NCI-H69 (cell line): ENCODE measurements around the gene CEP126.

Experiments
- DNase-seq: peaks from one replicate; lab custom pipeline; 2025; lab: John Stamatoyannopoulos, UW

The CEP126 gene

GRCh38 chr11:101914738-101915426 is at the start of gene CEP126:
Gene CEP126, plus strand, starts transcription at chr11:101915010. Its CDS starts 275 bp downstream, at chr11:101915285.
- peak; percentile 90 for DNase-seq

- no peak for DNase-seq
These were observed 48.0 kb upstream of the CEP126 start for GRCh38 chr11:101866619-101867491.

- no peak for DNase-seq
These were observed 46.9 kb upstream of the CEP126 start for GRCh38 chr11:101867951-101868350.

GRCh38 chr11:101870510-101870909 is 44.3 kb upstream of the CEP126 start:
- DNase-seq: no peak

GRCh38 chr11:101872171-101872882 is 42.5 kb upstream of the CEP126 start:
- DNase-seq: no peak

- DNase-seq: peak; percentile 20
These were observed 34.6 kb upstream of the CEP126 start for GRCh38 chr11:101880222-101880621.

GRCh38 chr11:101881586-101881985 is 33.2 kb upstream of the CEP126 start:
- no peak for DNase-seq

- no peak for DNase-seq
These were observed 29.2 kb upstream of the CEP126 start for GRCh38 chr11:101885631-101886030.

- DNase-seq: no peak
These were observed 25.0 kb upstream of the CEP126 start for GRCh38 chr11:101889767-101890166.

- DNase-seq: no peak
These were observed 20.3 kb upstream of the CEP126 start for GRCh38 chr11:101894505-101894904.

GRCh38 chr11:101907815-101908214 is 7.0 kb upstream of the CEP126 start:
- DNase-seq: no peak

- no peak for DNase-seq
These were observed 5.7 kb upstream of the CEP126 start for GRCh38 chr11:101909087-101909486.

GRCh38 chr11:101912823-101913284 is 2.0 kb upstream of the CEP126 start:
- no peak for DNase-seq

- DNase-seq: no peak
These were observed 1.2 kb upstream of the CEP126 start for GRCh38 chr11:101913656-101914055.

GRCh38 chr11:101914341-101914737 is 471 bp upstream of the CEP126 start:
- DNase-seq: no peak

GRCh38 chr11:101915791-101916291 is 1.0 kb downstream of the CEP126 start:
- DNase-seq: no peak

GRCh38 chr11:101916422-101916821 is 1.6 kb downstream of the CEP126 start, which contains the start of gene ANGPTL5:
Gene ANGPTL5, minus strand, starts transcription at chr11:101916522. Its CDS starts 8,613 bp downstream, at chr11:101907909.
- no peak for DNase-seq

GRCh38 chr11:101917226-101917625 is 2.4 kb downstream of the CEP126 start:
- DNase-seq: no peak

- DNase-seq: no peak
These were observed 6.2 kb downstream of the CEP126 start for GRCh38 chr11:101920992-101921391.

- DNase-seq: no peak
These were observed 8.7 kb downstream of the CEP126 start for GRCh38 chr11:101923554-101923953.

GRCh38 chr11:101929294-101929915 is 14.6 kb downstream of the CEP126 start:
- DNase-seq: no peak

GRCh38 chr11:101931692-101932091 is 16.9 kb downstream of the CEP126 start:
- DNase-seq: no peak
